DMS79 (cell line): Measurements from ENCODE around the gene ITGB3.
"Not testable (repeated sequence)": the region's sequence is repeated elsewhere in the genome, so short reads cannot be mapped to it uniquely, and the experiment has no call there.

Experiments
- DNase-seq: peaks from one replicate; lab custom pipeline; 2025; lab: John Stamatoyannopoulos, UW

Gene ITGB3

DNA sequence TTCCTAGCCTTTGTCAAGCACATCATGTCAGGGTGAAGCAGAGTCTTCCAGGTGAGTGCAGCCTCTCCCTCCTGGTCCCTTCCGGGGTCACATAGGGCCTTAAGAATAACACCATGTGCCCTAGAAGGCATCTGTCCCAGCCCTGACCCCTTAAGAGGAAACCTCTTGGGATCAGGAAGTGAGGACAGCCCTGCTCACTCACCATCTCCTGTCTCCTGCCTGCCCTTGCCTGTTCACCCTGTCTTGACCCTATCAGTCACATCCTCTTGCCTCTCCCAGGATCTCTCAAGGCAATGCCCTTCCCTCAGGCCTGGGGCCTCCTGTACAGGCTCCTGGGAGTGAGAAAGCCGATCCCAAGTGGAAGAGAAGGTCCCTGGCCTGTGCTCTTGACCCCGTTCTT, 30.6 kb upstream of the ITGB3 start:
- no peak for DNase-seq

DNA sequence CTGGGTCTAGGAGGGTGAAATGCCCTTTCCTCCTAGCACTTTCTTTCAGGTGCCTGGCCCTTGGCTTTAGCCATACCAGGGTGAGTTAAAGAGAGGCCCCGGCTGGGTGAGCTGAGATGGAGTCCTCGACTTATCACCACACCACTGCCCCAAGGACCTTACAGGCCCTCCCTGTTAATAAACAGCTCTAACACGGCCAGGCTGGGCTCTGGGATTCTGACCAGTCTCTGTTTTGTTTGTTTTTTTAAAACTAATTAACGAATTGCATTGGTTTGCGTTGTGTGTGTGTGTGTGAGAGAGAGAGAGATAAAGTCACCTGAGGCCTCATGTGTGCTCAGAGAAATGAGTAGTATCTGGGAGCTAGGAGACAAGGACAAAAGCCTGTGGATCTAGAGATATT, 30.2 kb upstream of the ITGB3 start:
- DNase-seq: no peak

DNA sequence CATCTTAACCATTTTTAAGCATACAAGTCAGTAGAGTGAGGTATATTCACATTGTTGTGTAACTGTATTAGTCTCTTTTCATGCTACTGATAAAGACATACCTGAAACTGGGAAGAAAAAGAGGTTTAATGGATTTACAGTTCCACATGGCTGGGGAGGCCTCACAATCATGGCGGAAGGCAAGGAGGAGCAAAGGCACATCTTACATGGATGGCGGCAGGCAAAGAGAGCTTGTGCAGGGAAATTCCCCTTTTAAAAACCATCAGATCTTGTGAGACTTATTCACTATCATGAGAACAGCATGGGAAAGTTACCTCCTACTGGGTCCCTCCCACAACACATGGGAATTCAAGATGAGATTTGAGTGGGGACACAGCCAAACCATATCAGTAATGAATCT, 29.6 kb upstream of the ITGB3 start:
- DNase-seq: not testable (repeated sequence)

DNA sequence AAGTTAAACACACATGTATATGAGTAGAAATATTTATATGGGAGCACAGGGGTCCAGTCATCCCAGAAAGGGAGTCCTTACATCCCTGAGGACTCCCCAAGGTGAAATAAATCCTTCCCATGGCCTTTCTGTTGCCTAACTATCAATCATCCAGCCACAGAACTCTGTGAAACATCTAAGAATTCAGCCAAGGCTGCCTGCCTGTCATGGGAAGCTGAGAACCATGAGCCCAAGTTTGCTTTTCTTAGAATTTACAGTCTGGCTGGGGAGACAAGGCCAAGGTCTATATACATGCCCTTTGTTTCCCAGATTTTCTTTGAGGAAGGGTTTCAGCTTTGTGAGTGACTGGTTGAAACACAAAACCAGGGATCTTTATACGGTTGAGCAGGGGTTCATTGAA, 28.7 kb upstream of the ITGB3 start:
- no peak for DNase-seq

DNA sequence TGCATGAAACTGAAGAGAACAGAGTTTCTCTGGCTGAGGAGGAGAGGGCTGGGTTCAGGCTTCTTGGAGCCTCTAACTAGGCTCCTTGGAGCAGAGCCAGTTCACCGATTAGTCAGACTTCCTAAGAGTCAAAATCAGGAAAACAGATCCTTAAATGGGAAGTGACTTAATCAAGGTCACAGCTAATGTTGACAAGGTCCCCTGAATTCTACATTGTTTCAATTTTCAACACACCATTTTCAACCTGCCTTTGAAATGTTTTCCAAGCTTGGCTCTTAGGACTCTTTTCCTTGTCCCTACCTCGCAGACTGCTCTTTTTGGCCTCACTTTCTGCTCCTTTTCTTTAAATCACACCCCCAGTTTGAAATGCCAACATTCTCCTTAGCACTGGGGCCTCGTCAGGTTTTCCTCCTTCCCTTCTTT, 28.2 kb upstream of the ITGB3 start:
- DNase-seq: no peak

DNA sequence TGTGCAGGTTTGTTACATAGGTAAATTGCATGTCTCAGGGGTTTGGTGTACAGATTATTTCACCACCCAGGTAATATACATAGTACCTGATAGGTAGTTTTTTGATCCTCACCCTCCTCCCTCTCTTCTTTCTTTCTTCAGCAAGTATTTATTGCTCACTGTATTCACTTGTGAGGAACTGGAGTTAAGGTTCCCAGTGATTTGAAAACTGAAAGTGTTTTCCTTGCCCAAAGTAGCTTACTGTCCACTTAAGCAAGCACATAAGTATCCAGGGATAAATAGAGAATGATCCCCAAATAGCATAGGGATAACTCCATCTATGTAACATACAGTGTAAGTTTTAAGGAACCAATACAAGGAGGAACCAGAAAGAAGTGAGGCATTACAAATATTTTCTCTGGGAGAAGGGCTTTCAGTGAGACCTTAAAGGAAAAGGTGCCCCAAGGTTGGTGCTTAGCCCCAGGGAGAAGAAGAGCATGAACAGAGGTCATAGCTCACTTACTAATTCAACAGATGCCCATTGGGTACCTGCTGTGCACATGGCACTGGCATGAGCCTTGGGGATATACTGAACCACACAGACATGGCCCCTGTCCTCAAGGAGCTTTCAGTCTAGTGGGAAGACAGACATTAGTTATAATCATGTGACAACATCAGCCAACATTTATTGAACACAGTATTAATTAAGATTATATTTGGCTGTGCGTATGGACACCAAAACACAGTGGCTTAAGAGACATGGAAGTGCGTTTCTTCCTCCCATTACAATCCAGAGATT, 27.5 kb upstream of the ITGB3 start:
- no peak for DNase-seq

DNA sequence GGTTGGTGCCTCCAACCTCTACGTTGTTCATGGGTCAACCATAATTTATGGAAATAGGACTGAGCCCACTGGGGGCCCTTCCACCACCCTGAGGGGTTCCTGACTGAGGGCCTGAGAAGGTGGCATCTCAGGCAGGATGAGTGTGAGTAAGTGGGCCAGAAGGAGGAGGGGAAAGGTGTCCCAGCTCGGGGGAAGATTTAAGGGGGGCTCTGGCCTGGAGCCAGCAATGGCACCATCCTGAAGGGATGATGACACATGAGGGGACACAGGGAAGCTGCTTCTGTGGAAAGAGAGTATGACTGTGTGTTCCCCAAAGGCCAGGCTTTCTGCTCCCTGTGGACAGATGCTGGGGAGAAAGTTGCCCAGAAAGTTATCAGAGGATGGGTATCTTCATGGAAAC, 25.8 kb upstream of the ITGB3 start:
- no peak for DNase-seq

DNA sequence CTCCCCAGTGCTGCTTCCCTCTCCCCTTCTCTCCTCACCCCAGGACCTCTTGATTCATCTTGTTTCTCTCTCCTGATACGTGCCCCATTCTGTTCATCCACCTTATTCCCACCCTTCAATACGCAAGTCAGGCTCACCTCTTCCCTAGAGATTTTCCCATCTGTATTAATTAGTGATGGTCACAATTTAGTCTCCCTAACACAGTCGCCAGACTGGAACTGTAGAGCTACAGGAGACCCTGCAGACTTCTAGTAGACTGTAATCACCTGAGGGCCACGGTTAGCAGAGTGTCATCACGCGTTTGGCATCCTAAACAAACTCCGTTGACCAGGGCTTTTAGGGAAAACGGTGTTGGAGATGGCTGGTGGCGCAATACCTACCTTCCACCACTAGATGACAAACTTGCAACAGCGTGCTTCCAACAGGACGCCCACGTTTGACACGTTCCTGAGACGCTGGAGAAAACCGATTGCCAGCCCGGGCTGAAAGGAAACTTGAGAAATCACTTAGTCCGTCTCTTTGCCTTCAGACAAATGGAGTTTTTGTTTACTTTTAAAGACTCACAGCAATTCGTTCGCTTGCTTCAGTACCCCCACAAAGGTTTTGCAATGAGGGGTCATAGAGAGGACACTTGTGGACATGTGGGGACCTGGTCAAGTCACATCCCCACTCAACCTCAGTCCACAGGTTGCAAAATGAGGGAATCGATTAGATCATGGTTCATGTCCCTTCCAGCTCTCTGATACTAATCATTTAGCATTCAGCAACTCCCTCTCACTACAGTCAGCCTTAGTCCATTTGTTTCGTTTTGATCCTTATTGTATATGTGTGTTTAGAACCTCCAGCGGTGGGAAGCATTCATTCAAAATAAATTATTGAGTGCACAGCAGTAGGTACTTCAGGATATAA, 23.8 kb upstream of the ITGB3 start:
- DNase-seq: peak; percentile 63

DNA sequence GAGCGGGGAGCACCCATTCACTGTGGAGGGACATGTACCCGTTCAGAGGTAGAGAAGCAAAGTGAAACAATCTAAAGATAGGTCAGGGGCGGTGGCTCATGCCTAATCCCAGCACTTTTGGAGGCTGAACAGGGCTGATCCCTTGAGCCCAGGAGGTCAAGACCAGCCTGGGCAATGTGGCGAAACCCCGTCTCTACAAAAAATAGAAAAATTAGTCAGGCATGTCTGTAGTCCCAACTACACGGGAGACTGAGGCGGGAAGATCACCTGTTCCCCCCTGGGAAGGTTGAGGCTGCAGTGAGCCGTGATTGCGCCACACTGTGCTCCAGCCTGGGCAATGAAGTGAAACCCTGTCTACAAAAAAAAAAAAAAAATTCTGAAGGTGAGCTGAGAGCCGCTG, 22.8 kb upstream of the ITGB3 start:
- DNase-seq: no peak

DNA sequence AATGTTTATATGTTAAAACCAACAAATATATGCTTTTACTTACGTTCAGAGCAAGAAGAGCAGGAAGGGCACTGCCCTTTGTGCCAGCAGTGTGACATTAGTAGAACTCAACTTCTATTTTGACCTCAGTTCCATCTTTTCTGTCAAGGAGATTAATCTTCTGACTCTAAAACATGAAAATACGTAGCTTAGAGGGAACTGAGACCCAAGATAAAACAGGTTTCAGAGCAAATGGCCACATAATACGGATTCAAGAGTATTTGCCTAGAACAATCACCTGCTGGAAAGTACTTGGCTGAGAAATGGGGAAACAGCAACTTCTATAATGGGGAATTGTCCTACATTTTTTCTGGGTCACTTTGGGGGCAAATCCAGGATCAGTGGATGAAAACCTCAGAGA, 22.3 kb upstream of the ITGB3 start:
- no peak for DNase-seq

DNA sequence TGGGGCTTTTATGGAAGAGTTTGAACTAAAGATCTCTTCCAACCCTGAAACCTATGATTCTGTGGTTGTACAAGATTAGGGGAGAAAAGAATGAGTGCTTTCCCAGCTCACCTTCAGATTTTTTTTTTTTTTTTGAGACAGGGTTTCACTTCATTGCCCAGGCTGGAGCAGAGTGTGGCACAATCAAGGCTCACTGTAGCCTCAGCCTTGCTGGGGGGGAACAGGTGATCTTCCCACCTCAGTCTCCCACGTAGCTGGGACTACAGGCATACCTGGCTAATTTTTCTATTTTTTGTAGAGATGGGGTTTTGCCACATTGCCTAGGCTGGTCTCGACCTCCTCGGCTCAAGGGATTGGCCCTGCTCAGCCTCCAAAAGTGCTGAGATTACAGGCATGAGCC, 21.8 kb upstream of the ITGB3 start:
- DNase-seq: no peak

DNA sequence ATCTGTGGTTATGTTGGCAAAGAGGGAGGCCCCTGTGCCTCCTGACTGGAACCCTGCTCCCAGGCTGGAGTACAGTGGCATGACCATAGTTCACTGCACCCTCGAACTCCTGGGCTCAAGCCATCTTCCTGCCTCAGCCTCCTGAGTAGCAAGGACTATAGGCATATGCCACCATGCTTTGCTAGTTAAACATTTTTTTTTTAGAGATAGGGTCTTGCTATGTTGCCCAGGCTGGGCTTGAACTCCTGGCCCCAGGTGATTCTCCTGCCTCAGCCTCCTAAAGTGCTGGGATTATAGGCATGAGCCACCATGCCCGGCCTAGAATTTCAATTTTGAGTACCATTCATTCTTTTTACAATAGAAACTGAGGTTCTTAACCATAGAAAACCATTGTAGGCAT, 21.2 kb upstream of the ITGB3 start:
- DNase-seq: no peak

DNA sequence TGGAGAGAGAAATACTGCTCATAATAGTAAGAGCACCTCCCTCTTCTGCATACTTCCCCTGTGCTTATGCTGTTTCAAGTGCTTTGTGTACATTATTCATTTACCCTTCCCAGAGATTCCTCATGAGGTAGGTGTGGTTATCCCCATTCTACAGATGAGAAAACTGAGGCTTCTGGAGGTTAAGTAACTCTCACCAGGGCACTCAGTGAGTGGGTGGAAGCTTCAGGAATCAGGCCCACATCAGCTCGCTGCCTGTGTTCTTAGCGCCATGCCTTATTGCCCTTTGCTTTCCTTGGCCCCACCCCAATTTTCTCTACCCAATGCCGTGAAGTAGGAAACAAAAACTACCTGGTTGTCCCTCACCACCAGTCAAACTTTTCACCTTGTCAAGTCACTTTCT, 18.1 kb upstream of the ITGB3 start:
- no peak for DNase-seq

DNA sequence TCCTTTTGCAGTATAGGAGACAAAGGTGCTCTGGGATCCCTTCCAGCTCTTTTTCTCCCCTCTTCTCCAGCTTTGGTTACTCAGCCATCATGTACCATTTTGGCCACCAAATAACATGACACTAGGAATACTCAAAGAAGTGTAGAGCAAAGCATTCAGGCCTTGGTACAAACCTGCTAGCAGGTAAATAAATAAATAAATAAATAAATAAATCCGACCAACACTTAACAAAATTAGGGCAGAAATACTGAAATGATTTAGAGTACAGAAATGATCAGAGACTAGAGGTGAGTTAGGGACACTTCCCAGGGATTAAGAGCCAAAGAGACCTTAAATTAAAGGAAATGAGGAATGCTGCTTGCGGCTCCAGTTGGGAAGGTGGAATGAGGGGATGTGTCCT, 17.7 kb upstream of the ITGB3 start:
- no peak for DNase-seq

DNA sequence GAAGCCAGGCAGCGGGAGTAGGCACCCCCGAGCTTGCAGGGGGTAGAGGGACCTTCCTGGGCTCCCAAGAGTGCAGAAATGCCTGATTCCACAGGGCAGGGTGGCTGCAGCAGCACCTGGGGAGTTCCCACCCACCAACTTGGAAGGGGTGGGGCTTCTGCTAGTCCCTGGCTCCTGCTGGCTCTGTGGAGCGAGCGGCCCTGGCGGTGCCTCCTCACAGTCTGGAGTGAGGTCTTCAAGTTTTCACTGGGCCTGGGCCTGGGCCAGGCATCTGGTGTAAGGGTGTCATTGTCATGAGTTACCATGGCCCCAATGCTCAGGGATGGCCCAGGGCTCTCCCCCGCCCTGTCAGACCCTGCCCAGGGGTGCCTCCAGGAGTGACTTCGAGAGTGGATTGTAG, 15.8 kb upstream of the ITGB3 start:
- no peak for DNase-seq

DNA sequence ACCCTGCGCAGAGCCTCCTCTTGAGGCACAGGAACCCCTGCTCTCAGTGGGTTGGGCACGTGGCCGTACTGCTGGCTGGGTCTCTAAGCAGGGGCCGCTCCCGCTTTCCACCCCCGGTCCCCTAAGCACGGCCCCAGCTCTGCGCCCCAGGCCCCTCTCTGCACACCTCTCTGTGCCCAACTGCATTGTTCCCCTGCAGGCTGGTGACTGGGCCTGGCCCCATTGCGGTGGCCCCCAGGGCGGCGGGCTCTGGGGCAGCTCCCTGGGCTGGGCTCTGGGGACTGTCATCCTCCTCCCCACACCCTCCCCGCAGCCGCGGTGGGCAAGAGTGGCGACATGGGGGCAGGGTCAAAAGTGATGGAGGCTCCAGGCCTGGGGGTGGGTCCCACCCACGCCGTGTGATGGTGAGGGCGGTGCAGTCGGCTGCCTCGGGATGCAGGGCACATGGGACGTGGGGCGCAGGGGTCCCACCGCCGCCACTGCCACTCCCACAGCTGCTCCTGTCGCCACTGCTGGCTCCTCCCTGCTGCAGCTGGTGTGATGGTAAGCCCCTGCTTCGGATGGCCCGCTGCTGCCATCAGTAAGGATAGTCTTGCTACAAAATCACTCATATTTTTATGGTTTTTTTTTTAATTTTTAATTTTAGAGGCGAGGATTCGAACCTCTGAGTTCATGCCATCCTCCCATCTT, 15.2 kb upstream of the ITGB3 start:
- no peak for DNase-seq

DNA sequence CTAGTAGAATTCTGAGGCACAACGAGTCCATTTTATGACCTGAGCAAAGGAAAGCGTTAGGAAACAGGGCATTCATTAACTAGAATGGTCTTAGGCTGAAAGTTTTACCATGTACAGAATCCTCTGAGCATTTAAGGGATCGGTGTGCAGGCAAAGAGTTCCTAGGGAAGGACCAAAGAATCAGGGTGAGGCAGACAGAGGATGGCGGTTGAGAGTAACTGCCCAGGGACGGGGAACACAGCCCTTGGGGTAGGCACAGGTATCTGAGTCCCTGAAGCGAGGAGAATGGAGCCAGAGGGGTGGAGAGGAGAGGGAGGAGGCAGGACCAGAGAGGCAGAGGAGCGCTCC, 14.0 kb upstream of the ITGB3 start:
- no peak for DNase-seq

DNA sequence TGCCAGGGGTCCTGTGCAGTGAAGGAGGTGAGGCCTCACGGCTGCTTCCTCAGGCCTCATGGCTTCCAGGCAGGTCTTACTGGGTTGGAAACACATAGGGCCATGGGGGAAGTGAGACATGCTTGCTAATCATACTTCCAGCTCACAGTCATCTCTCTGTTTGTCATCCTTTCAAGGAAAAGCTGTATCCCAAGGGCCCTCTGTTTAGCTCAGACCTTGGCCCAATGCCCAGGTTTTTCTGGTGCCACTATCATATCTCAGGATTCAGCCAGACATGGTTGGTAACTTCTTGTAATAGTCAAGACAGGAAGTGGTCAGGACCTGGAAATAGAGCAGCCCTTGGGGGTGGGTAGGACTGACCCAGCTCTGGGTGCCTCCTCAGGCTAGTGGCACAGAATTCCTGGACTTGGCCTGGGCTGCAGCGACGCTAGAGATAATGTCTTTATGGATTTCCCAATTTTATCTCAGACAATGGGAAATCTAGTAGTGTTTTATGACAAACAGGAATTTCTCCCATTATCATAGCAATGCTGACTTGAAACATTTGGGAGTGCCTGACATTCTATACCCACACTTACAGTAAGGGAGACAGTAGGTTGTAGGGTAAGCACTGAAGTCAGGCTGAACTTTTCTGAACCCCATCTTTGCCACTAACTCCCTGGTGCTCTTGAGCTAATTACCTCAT, 13.5 kb upstream of the ITGB3 start:
- peak; percentile 64 for DNase-seq

DNA sequence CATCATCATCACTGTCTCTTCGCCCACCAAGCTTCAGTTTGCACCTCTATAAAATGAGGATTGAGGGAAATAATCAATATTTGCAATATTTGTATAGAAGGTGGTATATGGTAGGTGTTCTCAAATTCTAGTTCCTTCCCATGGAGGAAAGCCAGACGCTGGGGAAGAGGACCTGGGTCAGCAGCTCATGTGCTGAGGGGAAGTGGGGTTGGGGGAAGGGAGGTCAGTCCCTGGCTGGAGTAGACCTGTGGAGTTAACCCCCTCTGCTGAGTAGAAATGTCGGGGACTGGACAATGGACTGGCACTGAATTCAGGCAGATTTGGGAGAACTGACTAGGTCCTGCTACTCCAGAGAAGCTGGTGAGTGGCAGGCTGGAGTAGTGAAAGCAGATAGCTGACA, 12.8 kb upstream of the ITGB3 start:
- DNase-seq: no peak

DNA sequence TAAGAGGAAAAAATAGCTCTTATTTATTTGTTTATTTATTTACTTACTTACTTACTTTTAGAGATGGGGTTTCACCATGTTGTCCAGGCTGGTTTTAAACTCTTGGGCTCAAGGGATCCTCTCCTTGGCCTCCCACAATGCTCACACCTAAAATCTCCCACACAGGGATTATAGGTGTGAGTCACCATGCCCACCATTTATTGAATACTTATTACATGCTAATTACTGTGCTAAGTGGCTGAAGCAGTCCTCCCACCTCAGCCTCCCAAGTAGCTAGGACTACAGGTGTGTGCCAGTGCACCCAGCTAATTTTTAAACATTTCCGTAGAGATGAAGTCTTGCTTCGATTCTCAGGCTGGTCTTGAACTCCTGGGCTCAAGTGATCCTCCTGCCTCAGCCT, 11.0 kb upstream of the ITGB3 start:
- no peak for DNase-seq

DNA sequence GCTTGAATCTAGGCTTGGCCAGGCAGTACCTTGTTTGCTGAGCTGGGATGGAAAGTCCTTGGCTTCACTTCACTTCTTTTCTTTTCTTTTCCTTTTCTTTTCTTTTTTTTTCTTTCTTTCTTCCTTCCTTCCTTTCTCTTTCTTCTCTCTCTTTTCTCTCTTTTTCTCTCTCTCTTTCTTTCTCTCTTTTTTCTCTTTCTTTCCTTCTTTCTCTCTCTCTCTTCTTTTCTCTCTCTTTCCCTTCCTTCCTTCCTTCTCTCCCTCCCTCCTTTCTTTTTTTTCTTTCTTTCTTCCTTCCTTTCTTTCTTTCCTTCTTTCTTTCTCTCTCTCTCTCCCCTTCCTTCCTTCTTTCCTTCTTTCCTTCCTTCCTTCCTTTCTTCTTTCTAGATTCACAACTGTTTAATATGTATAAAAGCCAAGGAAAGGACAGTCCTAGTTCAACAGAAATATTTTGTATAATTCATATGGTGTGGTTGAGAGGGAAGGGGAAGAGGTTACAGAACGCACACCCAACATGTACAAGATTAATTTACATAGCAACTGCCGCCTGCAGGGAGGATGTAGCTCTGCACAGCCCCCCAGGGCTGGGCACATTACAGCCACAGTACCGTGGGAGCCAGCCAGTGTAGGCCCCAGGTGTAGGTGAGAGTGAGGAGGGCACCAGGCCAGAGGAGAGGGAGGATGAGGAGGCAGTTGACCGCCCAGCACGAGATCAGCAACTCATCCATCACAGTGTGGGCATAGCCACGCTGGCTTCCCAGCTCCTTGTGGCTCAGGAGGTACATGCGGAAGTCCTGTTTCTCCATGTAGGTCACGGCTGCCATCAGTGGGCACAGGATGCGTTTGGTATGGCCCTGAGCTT, 9.7 kb upstream of the ITGB3 start:
- no peak for DNase-seq
